Measurements from ENCODE around the gene HECW1.

HECW1 gene

GRCh38 chr7:43496596-43496995 lies 384.1 kb downstream of the HECW1 start:
- ATAC-seq: no peak
- no peak for TF ChIP-seq ZNF565 (CRISPR knock-in tag; conservative IDR thresholded peaks at IDR 0.05; ENCODE audit: low read depth)
- TF ChIP-seq CREB5 (CRISPR knock-in tag; IDR thresholded peaks at IDR 0.05; ENCODE audit: low read depth): no peak
- no peak for TF ChIP-seq ARNTL (CRISPR knock-in tag; IDR thresholded peaks at IDR 0.05; ENCODE audit: borderline replicate concordance, low read depth)
- no peak for TF ChIP-seq SNAI2 (CRISPR knock-in tag; IDR thresholded peaks at IDR 0.05)

GRCh38 chr7:43501870-43502269 lies 389.4 kb downstream of the HECW1 start:
- TF ChIP-seq ZNF8 (CRISPR knock-in tag; IDR thresholded peaks at IDR 0.05): no peak
- no peak for TF ChIP-seq BACH2 (CRISPR knock-in tag; IDR thresholded peaks at IDR 0.05; ENCODE audit: borderline replicate concordance)
- no peak for TF ChIP-seq ARNTL (CRISPR knock-in tag; IDR thresholded peaks at IDR 0.05; ENCODE audit: borderline replicate concordance, low read depth)
- no peak for TF ChIP-seq SNAI2 (CRISPR knock-in tag; IDR thresholded peaks at IDR 0.05)
- TF ChIP-seq TSHZ2 (CRISPR knock-in tag; IDR thresholded peaks at IDR 0.05): no peak
- no peak for TF ChIP-seq ZC3H10 (CRISPR knock-in tag; IDR thresholded peaks at IDR 0.05)
- TF ChIP-seq CSDC2 (CRISPR knock-in tag; IDR thresholded peaks at IDR 0.05): no peak
- no peak for TF ChIP-seq ZNF70 (CRISPR knock-in tag; IDR thresholded peaks at IDR 0.05)
- TF ChIP-seq ZNF565 (CRISPR knock-in tag; conservative IDR thresholded peaks at IDR 0.05; ENCODE audit: low read depth): no peak
- no peak for TF ChIP-seq ESRRG (CRISPR knock-in tag; IDR thresholded peaks at IDR 0.05)
- no peak for TF ChIP-seq TCF4 (CRISPR knock-in tag; IDR thresholded peaks at IDR 0.05; ENCODE audit: borderline replicate concordance)
- no peak for TF ChIP-seq RARB (CRISPR knock-in tag; IDR thresholded peaks at IDR 0.05)
- no peak for TF ChIP-seq ZFP3 (CRISPR knock-in tag; IDR thresholded peaks at IDR 0.05)
- TF ChIP-seq CREB5 (CRISPR knock-in tag; IDR thresholded peaks at IDR 0.05; ENCODE audit: low read depth): no peak
- TF ChIP-seq GLIS3 (CRISPR knock-in tag; IDR thresholded peaks at IDR 0.05): no peak
- TF ChIP-seq PPARA (CRISPR knock-in tag; IDR thresholded peaks at IDR 0.05; ENCODE audit: borderline replicate concordance): no peak
- ATAC-seq: no peak

GRCh38 chr7:43502941-43503340 lies 390.5 kb downstream of the HECW1 start:
- ATAC-seq: no peak
- TF ChIP-seq CSDC2 (CRISPR knock-in tag; IDR thresholded peaks at IDR 0.05) (no peak), PPARA (CRISPR knock-in tag; IDR thresholded peaks at IDR 0.05; ENCODE audit: borderline replicate concordance) (no peak), ZNF70 (CRISPR knock-in tag; IDR thresholded peaks at IDR 0.05) (no peak), CSRNP3 (CRISPR knock-in tag; IDR thresholded peaks at IDR 0.05) (no peak), TOX (CRISPR knock-in tag; IDR thresholded peaks at IDR 0.05; ENCODE audit: borderline replicate concordance) (no peak), BACH2 (CRISPR knock-in tag; IDR thresholded peaks at IDR 0.05; ENCODE audit: borderline replicate concordance) (no peak), ESRRG (CRISPR knock-in tag; IDR thresholded peaks at IDR 0.05) (no peak), PATZ1 (CRISPR knock-in tag; IDR thresholded peaks at IDR 0.05; ENCODE audit: borderline replicate concordance) (no peak), ZNF565 (CRISPR knock-in tag; conservative IDR thresholded peaks at IDR 0.05; ENCODE audit: low read depth) (no peak), ZC3H10 (CRISPR knock-in tag; IDR thresholded peaks at IDR 0.05) (no peak), ZNF8 (CRISPR knock-in tag; IDR thresholded peaks at IDR 0.05) (no peak), ARNTL (CRISPR knock-in tag; IDR thresholded peaks at IDR 0.05; ENCODE audit: borderline replicate concordance, low read depth) (no peak), TSHZ2 (CRISPR knock-in tag; IDR thresholded peaks at IDR 0.05) (no peak)

Data from SK-N-SH treated with all-trans-retinoic acid at 6 μM for 48 hours (cell line).